Prostate gland (tissue), 2 donors: ENCODE measurements around the gene TLE5.

Experiments
- POLR2A ChIP-seq: fragments of 450-650 bp; IDR thresholded peaks from one replicate; pipeline ENCODE4 v1.6.1; 2016; ENCODE audit warnings: antibody characterized with exemption, mild to moderate bottlenecking
- POLR2AphosphoS5 ChIP-seq: sonication (generic); formaldehyde crosslinking; IDR thresholded peaks from one replicate; pipeline ENCODE4 v1.6.1; 2017; ENCODE audit warnings: antibody characterized with exemption
- TF ChIP-seq, protein P1 (sequence below), 4 experiments: fragments of 200-600 bp in 2 of 4; fragments of 450-650 bp in 2 of 4; sonication (generic) in 2 of 4; IDR thresholded peaks; 1 replicate in 3 of 4; 2 replicates in 1 of 4; pipeline ENCODE4 v1.5.1; 2016 to 2019; ENCODE audit warnings: antibody characterized with exemption in 4 of 4, mild to moderate bottlenecking in 2 of 4, moderate library complexity in 2 of 4

DNA sequence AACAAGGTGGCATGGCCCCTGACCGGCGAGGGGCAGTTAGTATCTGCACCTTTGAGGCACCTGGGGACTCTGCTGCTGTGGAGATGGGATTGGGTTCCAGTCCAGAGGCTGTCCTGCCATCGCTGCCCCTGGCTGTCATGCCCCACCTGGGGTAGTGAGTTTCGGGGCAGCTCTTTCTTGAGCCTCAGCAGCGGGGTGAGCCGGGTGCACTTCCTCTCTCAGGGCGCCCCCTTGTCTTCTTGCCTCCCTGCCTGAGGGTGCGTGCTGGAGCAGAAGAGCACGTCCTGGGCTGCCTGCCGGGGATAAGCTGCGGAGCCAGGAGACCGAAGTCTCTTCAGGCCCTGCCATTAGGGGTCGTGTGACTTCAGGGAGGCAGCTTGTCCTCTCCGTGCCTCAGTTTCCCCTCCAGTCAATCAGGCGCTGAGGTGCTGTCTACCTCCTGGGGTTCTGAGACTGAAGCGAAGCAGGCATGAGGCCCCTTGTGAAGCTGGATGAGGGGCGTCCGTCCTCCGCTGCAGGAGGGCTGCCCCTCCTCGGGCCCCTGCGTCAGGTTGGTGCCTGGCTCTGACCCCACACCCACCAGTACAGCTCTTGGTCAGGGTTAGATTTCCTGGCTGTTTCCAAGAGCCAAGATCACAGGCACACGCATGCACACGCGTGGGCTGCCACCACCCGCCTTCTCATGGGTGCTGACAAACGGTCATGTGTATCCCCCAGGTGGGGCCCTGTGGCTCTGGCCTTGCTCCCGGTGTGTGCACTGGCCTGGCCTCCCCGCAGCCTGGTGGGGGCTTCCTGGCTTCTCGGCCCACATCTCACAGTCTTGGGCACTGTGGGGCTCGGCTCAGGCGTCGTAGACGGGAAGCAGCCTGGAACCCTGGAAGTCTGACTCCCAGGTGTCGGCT, 40.2 kb upstream of the TLE5 start:
- TF ChIP-seq, protein P1, sequence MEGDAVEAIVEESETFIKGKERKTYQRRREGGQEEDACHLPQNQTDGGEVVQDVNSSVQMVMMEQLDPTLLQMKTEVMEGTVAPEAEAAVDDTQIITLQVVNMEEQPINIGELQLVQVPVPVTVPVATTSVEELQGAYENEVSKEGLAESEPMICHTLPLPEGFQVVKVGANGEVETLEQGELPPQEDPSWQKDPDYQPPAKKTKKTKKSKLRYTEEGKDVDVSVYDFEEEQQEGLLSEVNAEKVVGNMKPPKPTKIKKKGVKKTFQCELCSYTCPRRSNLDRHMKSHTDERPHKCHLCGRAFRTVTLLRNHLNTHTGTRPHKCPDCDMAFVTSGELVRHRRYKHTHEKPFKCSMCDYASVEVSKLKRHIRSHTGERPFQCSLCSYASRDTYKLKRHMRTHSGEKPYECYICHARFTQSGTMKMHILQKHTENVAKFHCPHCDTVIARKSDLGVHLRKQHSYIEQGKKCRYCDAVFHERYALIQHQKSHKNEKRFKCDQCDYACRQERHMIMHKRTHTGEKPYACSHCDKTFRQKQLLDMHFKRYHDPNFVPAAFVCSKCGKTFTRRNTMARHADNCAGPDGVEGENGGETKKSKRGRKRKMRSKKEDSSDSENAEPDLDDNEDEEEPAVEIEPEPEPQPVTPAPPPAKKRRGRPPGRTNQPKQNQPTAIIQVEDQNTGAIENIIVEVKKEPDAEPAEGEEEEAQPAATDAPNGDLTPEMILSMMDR (IDR thresholded peaks at IDR 0.05) = no peak
- TF ChIP-seq POLR2A (no peak), POLR2AphosphoS5 (no peak)
